LNCAP (cell line): ENCODE results near the gene INPP5J.

ENCODE experiments used
- TF ChIP-seq, protein P1 (sequence below): fragments of 450-650 bp; IDR thresholded peaks from 2 replicates; pipeline ENCODE4 v1.5.1; 2017; ENCODE audit warnings: mild to moderate bottlenecking

INPP5J gene

DNA sequence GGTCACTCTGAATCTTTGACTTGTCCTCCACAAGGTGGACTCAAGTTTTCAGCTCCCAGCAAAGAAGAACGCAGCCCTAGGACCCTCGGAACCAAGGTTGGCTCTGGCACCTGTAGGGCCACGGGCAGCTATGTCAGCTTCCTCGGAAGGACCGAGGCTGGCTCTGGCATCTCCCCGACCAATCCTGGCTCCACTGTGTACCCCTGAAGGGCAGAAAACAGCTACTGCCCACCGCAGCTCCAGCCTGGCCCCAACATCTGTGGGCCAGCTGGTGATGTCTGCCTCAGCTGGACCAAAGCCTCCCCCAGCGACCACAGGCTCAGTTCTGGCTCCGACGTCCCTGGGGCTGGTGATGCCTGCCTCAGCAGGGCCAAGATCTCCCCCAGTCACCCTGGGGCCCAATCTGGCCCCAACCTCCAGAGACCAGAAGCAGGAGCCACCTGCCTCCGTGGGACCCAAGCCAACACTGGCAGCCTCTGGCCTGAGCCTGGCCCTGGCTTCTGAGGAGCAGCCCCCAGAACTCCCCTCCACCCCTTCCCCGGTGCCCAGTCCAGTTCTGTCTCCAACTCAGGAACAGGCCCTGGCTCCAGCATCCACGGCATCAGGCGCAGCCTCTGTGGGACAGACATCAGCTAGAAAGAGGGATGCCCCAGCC is 2.2 kb downstream of the INPP5J start:
- TF ChIP-seq, protein P1, sequence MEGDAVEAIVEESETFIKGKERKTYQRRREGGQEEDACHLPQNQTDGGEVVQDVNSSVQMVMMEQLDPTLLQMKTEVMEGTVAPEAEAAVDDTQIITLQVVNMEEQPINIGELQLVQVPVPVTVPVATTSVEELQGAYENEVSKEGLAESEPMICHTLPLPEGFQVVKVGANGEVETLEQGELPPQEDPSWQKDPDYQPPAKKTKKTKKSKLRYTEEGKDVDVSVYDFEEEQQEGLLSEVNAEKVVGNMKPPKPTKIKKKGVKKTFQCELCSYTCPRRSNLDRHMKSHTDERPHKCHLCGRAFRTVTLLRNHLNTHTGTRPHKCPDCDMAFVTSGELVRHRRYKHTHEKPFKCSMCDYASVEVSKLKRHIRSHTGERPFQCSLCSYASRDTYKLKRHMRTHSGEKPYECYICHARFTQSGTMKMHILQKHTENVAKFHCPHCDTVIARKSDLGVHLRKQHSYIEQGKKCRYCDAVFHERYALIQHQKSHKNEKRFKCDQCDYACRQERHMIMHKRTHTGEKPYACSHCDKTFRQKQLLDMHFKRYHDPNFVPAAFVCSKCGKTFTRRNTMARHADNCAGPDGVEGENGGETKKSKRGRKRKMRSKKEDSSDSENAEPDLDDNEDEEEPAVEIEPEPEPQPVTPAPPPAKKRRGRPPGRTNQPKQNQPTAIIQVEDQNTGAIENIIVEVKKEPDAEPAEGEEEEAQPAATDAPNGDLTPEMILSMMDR: no peak

DNA sequence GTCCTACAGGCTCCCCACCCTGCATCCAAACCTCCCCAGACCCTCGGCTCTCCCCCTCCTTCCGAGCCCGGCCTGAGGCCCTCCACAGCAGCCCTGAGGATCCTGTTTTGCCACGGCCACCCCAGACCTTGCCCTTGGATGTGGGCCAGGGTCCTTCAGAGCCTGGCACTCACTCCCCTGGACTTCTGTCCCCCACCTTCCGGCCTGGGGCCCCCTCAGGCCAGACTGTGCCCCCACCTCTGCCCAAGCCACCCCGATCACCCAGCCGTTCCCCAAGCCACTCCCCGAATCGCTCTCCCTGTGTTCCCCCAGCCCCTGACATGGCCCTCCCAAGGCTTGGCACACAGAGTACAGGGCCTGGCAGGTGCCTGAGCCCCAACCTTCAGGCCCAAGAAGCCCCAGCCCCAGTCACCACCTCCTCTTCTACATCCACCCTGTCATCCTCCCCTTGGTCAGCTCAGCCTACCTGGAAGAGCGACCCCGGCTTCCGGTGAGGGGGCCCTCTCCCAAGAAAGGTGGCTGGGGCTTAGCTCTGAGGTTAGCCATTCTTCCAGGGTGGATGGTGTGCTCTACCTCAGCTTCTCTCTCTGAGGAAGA is 2.9 kb downstream of the INPP5J start:
- TF ChIP-seq, protein P1: no peak

DNA sequence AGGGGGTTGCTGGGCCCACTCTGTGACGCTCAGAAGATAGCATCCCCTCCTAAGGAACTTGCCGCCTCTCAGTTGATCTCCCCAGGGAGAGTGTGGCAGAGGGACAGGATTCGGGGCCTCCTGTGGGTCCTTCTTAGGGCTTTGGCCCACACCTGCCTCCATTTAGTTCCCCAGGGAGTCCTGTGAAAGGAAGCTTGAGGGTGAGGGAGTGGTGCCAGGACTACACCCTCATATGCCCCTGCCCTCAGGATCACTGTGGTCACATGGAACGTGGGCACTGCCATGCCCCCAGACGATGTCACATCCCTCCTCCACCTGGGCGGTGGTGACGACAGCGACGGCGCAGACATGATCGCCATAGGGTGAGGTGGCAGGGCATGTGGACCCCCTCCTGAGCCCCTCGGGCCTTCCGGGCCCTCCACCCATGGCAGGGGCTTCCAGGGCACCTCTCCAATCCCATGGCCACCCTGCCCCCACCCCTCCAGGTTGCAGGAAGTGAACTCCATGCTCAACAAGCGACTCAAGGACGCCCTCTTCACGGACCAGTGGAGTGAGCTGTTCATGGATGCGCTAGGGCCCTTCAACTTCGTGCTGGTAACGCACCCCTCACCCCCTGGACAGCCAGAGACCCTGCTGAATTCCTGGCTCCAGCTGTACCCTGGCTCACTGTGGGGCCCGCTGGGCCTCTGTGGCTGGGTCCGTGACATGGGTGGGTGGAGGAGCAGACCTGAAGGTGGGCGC is 3.5 kb downstream of the INPP5J start:
- TF ChIP-seq, protein P1: no peak

DNA sequence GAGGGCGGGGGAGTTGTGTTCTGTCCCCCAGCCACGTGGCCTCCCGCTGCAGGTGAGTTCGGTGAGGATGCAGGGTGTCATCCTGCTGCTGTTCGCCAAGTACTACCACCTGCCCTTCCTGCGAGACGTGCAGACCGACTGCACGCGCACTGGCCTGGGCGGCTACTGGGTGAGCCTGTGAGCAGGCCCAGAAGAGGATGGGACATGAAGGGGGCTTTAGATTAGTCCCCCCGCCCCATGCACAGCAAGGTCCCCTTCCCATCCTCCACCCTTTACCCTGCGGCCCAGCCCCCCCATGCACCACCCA is 4.1 kb downstream of the INPP5J start:
- TF ChIP-seq, protein P1: no peak

DNA sequence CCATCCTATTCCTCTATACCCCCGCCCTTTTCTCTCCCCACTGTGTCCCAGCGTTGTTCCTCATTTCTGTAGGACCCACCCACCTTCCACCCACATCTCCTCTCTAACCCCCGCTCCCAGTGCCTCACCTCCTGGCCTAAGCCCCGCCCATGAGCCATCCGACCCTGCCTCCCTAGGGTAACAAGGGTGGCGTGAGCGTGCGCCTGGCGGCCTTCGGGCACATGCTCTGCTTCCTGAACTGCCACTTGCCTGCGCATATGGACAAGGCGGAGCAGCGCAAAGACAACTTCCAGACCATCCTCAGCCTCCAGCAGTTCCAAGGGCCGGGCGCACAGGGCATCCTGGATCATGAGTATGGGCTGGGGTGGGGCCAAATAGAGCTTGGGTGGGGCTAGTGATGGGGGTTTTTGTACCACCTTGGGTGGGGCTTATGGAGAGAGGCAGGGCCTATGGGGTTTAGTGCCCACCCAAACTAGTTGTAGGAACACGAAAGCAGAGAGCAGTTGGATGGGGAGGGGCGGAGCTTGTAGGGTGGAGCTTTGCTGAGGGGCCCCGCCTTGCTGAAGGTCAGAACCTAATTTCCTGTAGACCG is 4.5 kb downstream of the INPP5J start:
- TF ChIP-seq, protein P1: no peak

DNA sequence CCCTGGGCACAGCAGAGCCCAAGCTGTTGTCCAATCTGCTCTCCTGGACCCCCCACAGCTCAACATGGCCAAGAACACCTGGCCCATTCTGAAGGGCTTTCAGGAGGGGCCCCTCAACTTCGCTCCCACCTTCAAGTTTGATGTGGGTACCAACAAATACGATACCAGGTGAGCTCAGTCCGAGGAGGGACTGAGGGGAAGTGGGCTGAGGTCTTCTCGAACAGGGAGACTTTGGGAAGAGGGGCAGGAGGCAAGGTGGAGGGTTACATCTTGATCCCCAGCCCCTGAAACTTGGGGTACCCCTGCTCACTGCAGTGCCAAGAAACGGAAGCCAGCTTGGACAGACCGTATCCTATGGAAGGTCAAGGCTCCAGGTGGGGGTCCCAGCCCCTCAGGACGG is 5.4 kb downstream of the INPP5J start:
- TF ChIP-seq, protein P1: no peak

DNA sequence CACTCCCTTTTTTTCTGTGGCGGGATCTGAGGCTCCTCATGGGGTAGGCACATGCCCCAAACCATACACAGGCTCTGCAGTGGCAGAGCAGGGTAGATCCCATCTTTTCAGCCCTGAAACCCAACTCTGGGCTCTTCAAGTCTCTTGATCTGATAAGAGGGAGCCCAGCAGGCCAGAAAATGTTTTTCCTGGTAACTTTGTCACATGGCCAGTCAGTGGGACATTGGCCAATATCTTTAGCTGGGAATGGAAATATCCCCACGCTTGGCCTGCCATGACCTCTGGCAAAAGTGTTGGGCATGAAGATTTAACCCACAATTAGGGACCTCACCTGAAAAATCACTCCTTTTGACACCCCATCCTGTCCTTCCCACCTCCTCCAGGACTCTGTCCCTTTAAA is 8.1 kb downstream of the INPP5J start:
- TF ChIP-seq, protein P1: no peak
